Measurements from ENCODE around the gene PITX1.

PITX1 gene

DNA sequence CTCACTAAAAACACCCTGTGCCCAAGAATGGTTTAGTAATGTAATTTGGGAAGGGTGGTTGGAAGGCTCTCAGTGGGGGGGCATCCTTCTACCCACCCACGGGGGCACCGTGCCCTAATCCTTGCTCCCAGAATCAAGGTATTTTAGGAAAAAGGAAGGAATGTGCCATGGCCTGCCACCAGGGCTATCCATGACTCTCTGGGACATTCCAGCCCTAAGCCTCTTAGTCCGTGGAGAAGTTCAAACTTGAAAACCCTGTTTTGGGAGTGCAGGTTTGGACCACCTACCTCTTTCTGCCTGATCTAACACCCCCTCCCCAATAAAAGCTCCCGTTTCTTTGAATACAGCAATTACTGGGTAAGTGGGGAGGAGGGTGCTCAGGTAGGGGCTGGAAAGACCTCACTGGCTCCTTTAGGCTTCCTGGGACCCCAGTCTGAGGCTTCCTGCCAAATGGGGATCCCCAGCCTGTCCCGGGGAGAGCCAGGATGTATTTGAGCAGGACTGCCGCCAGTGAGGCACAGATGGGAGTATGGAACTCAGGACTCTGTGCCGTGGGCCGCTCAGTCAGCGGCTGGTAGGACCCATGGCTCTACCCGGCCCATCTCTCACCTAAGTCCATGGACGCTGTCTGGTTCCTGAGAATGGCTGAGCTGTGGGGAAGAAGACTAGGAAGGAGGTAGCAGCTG, 3.6 kb upstream of the PITX1 start:
- no peak for DNase-seq (ENCODE audit: extremely low read depth, low read depth)
- TF ChIP-seq, protein P1, sequence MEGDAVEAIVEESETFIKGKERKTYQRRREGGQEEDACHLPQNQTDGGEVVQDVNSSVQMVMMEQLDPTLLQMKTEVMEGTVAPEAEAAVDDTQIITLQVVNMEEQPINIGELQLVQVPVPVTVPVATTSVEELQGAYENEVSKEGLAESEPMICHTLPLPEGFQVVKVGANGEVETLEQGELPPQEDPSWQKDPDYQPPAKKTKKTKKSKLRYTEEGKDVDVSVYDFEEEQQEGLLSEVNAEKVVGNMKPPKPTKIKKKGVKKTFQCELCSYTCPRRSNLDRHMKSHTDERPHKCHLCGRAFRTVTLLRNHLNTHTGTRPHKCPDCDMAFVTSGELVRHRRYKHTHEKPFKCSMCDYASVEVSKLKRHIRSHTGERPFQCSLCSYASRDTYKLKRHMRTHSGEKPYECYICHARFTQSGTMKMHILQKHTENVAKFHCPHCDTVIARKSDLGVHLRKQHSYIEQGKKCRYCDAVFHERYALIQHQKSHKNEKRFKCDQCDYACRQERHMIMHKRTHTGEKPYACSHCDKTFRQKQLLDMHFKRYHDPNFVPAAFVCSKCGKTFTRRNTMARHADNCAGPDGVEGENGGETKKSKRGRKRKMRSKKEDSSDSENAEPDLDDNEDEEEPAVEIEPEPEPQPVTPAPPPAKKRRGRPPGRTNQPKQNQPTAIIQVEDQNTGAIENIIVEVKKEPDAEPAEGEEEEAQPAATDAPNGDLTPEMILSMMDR (IDR thresholded peaks at IDR 0.05; ENCODE audit: low read depth, low read length), result no peak

- TF ChIP-seq, protein P1 (IDR thresholded peaks at IDR 0.05; ENCODE audit: low read depth, low read length), result no peak
- DNase-seq (ENCODE audit: extremely low read depth, low read depth), result no peak
These were observed 2.4 kb upstream of the PITX1 start for GRCh38 chr5:135036405-135036804.

- no peak for DNase-seq (ENCODE audit: extremely low read depth, low read depth)
- TF ChIP-seq, protein P1 (IDR thresholded peaks at IDR 0.05; ENCODE audit: low read depth, low read length), result no peak
These were observed 1.6 kb upstream of the PITX1 start for GRCh38 chr5:135035678-135036030.

- no peak for DNase-seq (ENCODE audit: extremely low read depth, low read depth)
- TF ChIP-seq, protein P1 (IDR thresholded peaks at IDR 0.05; ENCODE audit: low read depth, low read length), result no peak
These were observed 1.1 kb upstream of the PITX1 start for GRCh38 chr5:135034963-135035677.

- TF ChIP-seq, protein P1 (IDR thresholded peaks at IDR 0.05; ENCODE audit: low read depth, low read length), result no peak
- peak; percentile 74 for DNase-seq (ENCODE audit: extremely low read depth, low read depth)
These were observed 371 bp upstream of the PITX1 start for GRCh38 chr5:135034236-135034962.

DNA sequence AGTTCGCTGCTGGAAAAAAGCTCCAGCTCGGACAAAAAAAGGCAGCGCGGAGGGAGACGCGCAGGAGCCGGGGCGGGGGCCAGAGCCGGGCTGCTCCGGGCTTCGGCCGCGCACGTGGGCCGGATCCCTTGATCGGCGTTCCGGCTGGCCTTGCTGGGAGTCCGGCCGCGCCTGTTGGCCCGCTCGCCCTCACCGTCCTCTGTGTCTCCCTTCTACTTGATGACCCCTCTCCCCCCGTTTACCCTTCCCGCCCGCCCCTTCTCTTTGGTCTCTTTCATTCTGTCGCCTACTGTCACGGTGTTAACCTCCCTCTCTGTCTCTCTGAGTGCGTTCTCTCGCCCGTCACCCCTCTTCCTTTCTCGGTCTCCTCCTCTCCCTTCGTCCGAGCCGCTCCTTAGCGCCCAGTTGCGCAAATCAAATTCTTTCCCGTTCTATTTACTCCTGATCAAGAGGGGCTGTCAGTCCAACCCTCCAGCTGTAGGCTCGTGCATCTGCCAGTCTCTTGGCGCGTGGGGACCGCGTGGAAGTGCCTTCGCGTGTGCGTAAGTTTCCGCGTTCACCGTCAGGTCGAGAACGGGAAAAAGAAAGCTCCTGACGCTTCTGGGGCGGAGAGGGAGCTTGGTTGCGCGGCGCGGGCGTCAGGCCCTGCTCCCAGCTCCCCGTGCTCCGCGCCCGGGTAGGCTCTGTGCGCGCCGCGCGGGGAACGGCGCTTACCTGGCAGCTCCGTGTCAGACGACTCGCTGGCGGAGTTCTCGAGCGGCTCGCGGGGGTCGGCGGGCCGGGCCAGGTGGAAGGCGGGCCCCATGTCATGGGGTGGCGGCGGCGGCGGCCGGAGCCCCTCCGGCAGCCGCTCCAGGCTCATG, 798 bp downstream of the PITX1 start:
- DNase-seq (ENCODE audit: extremely low read depth, low read depth), result no peak

More for the DNA sequence above, 798 bp downstream of the PITX1 start:
- TF ChIP-seq, protein P1 (IDR thresholded peaks at IDR 0.05; ENCODE audit: low read depth, low read length), result no peak
